ENCODE results near the gene S100A11.

DNA sequence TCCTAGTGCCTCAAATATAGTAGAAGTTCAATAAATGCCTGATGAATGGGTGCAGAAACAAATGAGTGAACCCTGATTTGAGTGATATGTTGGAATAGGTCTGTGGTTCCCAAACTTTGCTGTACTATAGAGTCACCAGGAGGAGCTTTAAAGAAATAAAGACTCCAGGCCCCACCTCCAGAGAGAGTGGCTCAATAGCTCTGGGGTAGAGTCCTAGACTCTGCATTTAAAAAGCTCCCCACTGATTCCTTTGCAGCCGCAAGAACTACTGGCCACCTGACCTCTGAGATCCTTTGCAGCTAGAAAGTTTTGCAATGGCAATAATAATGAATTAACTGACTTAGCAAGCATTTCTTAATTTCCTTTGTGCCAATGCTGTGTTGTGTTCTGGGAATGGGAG is 31.1 kb upstream of the S100A11 start:
- TF ChIP-seq, protein P1, sequence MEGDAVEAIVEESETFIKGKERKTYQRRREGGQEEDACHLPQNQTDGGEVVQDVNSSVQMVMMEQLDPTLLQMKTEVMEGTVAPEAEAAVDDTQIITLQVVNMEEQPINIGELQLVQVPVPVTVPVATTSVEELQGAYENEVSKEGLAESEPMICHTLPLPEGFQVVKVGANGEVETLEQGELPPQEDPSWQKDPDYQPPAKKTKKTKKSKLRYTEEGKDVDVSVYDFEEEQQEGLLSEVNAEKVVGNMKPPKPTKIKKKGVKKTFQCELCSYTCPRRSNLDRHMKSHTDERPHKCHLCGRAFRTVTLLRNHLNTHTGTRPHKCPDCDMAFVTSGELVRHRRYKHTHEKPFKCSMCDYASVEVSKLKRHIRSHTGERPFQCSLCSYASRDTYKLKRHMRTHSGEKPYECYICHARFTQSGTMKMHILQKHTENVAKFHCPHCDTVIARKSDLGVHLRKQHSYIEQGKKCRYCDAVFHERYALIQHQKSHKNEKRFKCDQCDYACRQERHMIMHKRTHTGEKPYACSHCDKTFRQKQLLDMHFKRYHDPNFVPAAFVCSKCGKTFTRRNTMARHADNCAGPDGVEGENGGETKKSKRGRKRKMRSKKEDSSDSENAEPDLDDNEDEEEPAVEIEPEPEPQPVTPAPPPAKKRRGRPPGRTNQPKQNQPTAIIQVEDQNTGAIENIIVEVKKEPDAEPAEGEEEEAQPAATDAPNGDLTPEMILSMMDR (IDR thresholded peaks at IDR 0.05), result no peak
- no peak for TF ChIP-seq POLR2A (IDR thresholded peaks at IDR 0.05)
- TF ChIP-seq EP300 (IDR thresholded peaks at IDR 0.05), result no peak
- TF ChIP-seq POLR2AphosphoS5 (IDR thresholded peaks at IDR 0.05), result no peak

Data from gastroesophageal sphincter (tissue), 3 donors.